Breast epithelium (tissue), 3 donors: Measurements from ENCODE around the gene JKAMP.

Experiments used
- POLR2A ChIP-seq: fragments of 450-650 bp; IDR thresholded peaks from one replicate; pipeline ENCODE4 v1.6.1; 2016; ENCODE audit warnings: antibody characterized with exemption, mild to moderate bottlenecking, moderate library complexity
- POLR2AphosphoS5 ChIP-seq, 3 donors: sonication (generic); formaldehyde crosslinking; IDR thresholded peaks; one replicate each; pipeline ENCODE4 v1.6.1; 2017; ENCODE audit warnings: antibody characterized with exemption in 3 of 3
- TF ChIP-seq, protein P1 (sequence below), 3 donors: fragments of 450-650 bp; IDR thresholded peaks; one replicate each; pipeline ENCODE4 v1.5.1; 2016 to 2017; ENCODE audit warnings: antibody characterized with exemption in 3 of 3, mild to moderate bottlenecking in 3 of 3, moderate library complexity in 3 of 3

DNA sequence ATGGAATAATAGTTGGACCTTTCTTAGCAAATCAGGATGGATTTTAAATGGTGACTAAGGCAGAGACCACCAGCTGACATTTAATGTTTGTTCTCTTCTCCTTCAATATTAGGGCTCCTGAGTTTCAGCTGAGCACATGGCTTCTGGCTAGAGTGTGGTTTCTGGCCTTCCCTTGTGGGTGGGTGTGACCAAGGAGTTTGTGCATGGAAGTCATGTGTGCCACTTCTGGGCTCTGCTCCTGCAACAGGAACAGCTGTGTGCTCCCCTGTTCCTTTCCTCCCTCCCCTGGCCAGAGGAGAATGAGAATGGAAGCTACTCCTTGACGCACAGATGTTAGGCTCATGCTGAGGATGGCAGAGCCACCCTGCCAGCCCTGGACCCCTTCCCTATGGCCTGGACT is 48.1 kb downstream of the JKAMP start:
- TF ChIP-seq POLR2A (no peak), POLR2AphosphoS5 (IDR thresholded peaks at IDR 0.05) (no peak)
- TF ChIP-seq, protein P1, sequence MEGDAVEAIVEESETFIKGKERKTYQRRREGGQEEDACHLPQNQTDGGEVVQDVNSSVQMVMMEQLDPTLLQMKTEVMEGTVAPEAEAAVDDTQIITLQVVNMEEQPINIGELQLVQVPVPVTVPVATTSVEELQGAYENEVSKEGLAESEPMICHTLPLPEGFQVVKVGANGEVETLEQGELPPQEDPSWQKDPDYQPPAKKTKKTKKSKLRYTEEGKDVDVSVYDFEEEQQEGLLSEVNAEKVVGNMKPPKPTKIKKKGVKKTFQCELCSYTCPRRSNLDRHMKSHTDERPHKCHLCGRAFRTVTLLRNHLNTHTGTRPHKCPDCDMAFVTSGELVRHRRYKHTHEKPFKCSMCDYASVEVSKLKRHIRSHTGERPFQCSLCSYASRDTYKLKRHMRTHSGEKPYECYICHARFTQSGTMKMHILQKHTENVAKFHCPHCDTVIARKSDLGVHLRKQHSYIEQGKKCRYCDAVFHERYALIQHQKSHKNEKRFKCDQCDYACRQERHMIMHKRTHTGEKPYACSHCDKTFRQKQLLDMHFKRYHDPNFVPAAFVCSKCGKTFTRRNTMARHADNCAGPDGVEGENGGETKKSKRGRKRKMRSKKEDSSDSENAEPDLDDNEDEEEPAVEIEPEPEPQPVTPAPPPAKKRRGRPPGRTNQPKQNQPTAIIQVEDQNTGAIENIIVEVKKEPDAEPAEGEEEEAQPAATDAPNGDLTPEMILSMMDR (IDR thresholded peaks at IDR 0.05): no peak
